HL-60 (cell line): ENCODE results near the gene IFT20.
A peak's percentile ranks its signal among the peaks of the same experiment; 100 is the strongest.

Source experiments
- DNase-seq, 2 experiments: peaks; one replicate each; pipeline ENCODE4 v3.0.0-alpha.2; 2010 to 2020; ENCODE audit warnings: low read depth in 1 of 2, low spot score in 1 of 2
- H3K27ac ChIP-seq: fragments of 250-450 bp; sonication (Bioruptor Pico); replicated peaks from 2 replicates; pipeline ENCODE4 v1.5.1; 2020; ENCODE audit warnings: mild to moderate bottlenecking, moderate library complexity
- H3K27me3 ChIP-seq: fragments of 250-450 bp; sonication (Bioruptor Pico); 2 replicates; pipeline ENCODE4 v1.5.1; 2021; ENCODE audit warnings: mild to moderate bottlenecking, moderate library complexity; ENCODE audit not compliant: insufficient read depth, poor library complexity, severe bottlenecking
- H3K4me3 ChIP-seq: replicated peaks from 2 replicates; pipeline ENCODE4 v1.5.1; 2011; ENCODE audit warnings: mild to moderate bottlenecking, control low read depth, low read length; ENCODE audit not compliant: insufficient read depth
- CTCF ChIP-seq: IDR thresholded peaks from one replicate; pipeline ENCODE4 v1.5.1; 2011; ENCODE audit warnings: low read length, control low read depth, inconsistent platforms; ENCODE audit not compliant: insufficient read depth
- GABPA ChIP-seq: IDR thresholded peaks from 2 replicates; pipeline ENCODE4 v1.6.1; 2012; ENCODE audit warnings: low read depth
- POLR2AphosphoS5 ChIP-seq: IDR thresholded peaks from 2 replicates; pipeline ENCODE4 v1.6.1; 2012; ENCODE audit warnings: low read depth
- REST ChIP-seq: IDR thresholded peaks from 2 replicates; pipeline ENCODE4 v1.6.1; 2012; ENCODE audit warnings: low read depth; ENCODE audit not compliant: insufficient replicate concordance
- SPI1 ChIP-seq: IDR thresholded peaks from 2 replicates; pipeline ENCODE4 v1.6.1; 2012; ENCODE audit warnings: low read depth, mild to moderate bottlenecking, borderline replicate concordance

IFT20 gene

GRCh38 chr17:28372203-28372944, 37.1 kb upstream of the IFT20 start:
- Histone ChIP-seq H3K27me3 (peaks cover 12% of the 10 kb centered on the region), H3K4me3 (no peak overlapping the region), H3K27ac (no peak overlapping the region)
- DNase-seq, result no peak
- TF ChIP-seq REST (peak; percentile 7), GABPA (no peak)

- DNase-seq, result no peak
- no peak within 1 kb of the TSS for H3K4me3 ChIP-seq
- TF ChIP-seq REST (no peak), SPI1 (no peak), GABPA (no peak)
- peaks cover 12% of the 10 kb centered on the region for H3K27me3 ChIP-seq
- H3K27ac ChIP-seq, result no peak within 1 kb of the TSS
Observed at GRCh38 chr17:28371245-28372202, 36.3 kb upstream of the IFT20 start, which contains the start of gene SARM1. Gene SARM1, plus strand, starts transcription at chr17:28371694. Its CDS starts 339 bp downstream, at chr17:28372033.

- no peak for DNase-seq
- peaks cover 12% of the 10 kb centered on the region for H3K27me3 ChIP-seq
- no peak overlapping the region for H3K4me3 ChIP-seq
- no peak for TF ChIP-seq CTCF
- H3K27ac ChIP-seq, result no peak overlapping the region
Observed at GRCh38 chr17:28370744-28371103, 35.5 kb upstream of the IFT20 start.

- TF ChIP-seq SPI1, result peak; percentile 79; the same call in 1 of the 2 replicates
- no peak for TF ChIP-seq POLR2AphosphoS5
- no peak within 1 kb of the TSS for H3K4me3 ChIP-seq
- peak; percentile 42 to 60 for DNase-seq
- peaks cover 12% of the 10 kb centered on the region for H3K27me3 ChIP-seq
- no peak within 1 kb of the TSS for H3K27ac ChIP-seq
Observed at GRCh38 chr17:28370035-28370743, 34.9 kb upstream of the IFT20 start, which contains the start of gene VTN. Gene VTN, minus strand, starts transcription at chr17:28370307. Its CDS starts 104 bp downstream, at chr17:28370203.

GRCh38 chr17:28369684-28370034, 34.4 kb upstream of the IFT20 start:
- DNase-seq, result no peak
- H3K27me3 ChIP-seq, result peaks cover 12% of the 10 kb centered on the region
- TF ChIP-seq POLR2AphosphoS5 (no peak), GABPA (no peak), SPI1 (no peak), CTCF (no peak), REST (no peak)
- no peak overlapping the region for H3K27ac ChIP-seq
- H3K4me3 ChIP-seq, result no peak overlapping the region
